IMR-90 (cell line): ENCODE data around the gene TM7SF2.

ENCODE experiments used
- CEBPB ChIP-seq: IDR thresholded peaks from 2 replicates; pipeline ENCODE4 v1.6.1; 2012; ENCODE audit warnings: low read depth, low read length, improper control_type of control experiment
- CHD1 ChIP-seq: IDR thresholded peaks from 2 replicates; pipeline ENCODE4 v1.6.1; 2012; ENCODE audit warnings: low read depth, low read length, improper control_type of control experiment
- CTCF ChIP-seq: conservative IDR thresholded peaks from 2 replicates; pipeline ENCODE4 v1.5.1; 2012; ENCODE audit warnings: mild to moderate bottlenecking, low read depth, low read length, improper control_type of control experiment
- POLR2A ChIP-seq: IDR thresholded peaks from 2 replicates; pipeline ENCODE4 v1.6.1; 2012; ENCODE audit warnings: mild to moderate bottlenecking, low read depth, low read length
- RAD21 ChIP-seq: IDR thresholded peaks from 2 replicates; pipeline ENCODE4 v1.6.1; 2012; ENCODE audit warnings: low read length, improper control_type of control experiment

- no peak for TF ChIP-seq CTCF
- TF ChIP-seq POLR2A: no peak
- TF ChIP-seq CEBPB: no peak
- TF ChIP-seq RAD21: no peak
- TF ChIP-seq CHD1: no peak
Observed at GRCh38 chr11:65152122-65152521, 40.5 kb downstream of the TM7SF2 start.
